ENCODE measurements around the gene DPEP3. TPM values are rescaled to one million over a fixed set of nuclear protein-coding genes. Genes with fewer than 3 reads are reported as not detected.
A peak's percentile ranks its signal among the peaks of the same experiment; 100 is the strongest.
"Not testable (repeated sequence)": the region's sequence is repeated elsewhere in the genome, so short reads cannot be mapped to it uniquely, and the experiment has no call there.

Gene DPEP3
- under 1 TPM in 3 of 4 donors, not detected in 1; 0.06 to 0.37 (median 0.14) TPM for polyA plus RNA-seq (ENCODE audit: insufficient read length in 4 of 4)

- no peak for DNase-seq (ENCODE audit: low read depth in 4 of 4, low spot score in 3 of 4)
These were observed at the start of gene DPEP3 for GRCh38 chr16:67979955-67980678. Gene DPEP3 (minus strand): TSS chr16:67980499. CDS start chr16:67980380, 119 bp downstream.

- no peak for DNase-seq (ENCODE audit: low read depth in 4 of 4, low spot score in 3 of 4)
These were observed 48.7 kb upstream of the DPEP3 start for GRCh38 chr16:68028996-68029395.

GRCh38 chr16:68022728-68023537 is 42.6 kb upstream of the DPEP3 start, which contains the start of the genes DDX28 and DUS2:
Gene DDX28 (minus strand): TSS chr16:68023232. CDS start chr16:68023202, 30 bp downstream.
Gene DUS2 (plus strand): TSS chr16:68023284. CDS start chr16:68038024, 14,740 bp downstream.
- DNase-seq (ENCODE audit: low read depth in 4 of 4, low spot score in 3 of 4): peak; percentile 81 to 95 (median 86)

- DNase-seq (ENCODE audit: low read depth in 4 of 4, low spot score in 3 of 4): no peak
These were observed 42.0 kb upstream of the DPEP3 start for GRCh38 chr16:68022278-68022727.

- DNase-seq (ENCODE audit: low read depth in 4 of 4, low spot score in 3 of 4): no peak
These were observed 41.2 kb upstream of the DPEP3 start for GRCh38 chr16:68021490-68021889.

GRCh38 chr16:68019167-68019680 is 38.9 kb upstream of the DPEP3 start:
- no peak for DNase-seq (ENCODE audit: low read depth in 4 of 4, low spot score in 3 of 4)

GRCh38 chr16:68015681-68016080 is 35.4 kb upstream of the DPEP3 start, which contains the start of gene DPEP2NB:
Gene DPEP2NB (minus strand): TSS chr16:68015911. CDS start chr16:68015770, 141 bp downstream.
- DNase-seq (ENCODE audit: low read depth in 4 of 4, low spot score in 3 of 4): no peak

- no peak for DNase-seq (ENCODE audit: low read depth in 4 of 4, low spot score in 3 of 4)
These were observed 33.1 kb upstream of the DPEP3 start for GRCh38 chr16:68013440-68013839.

GRCh38 chr16:68009872-68010271 is 29.6 kb upstream of the DPEP3 start:
- DNase-seq (ENCODE audit: low read depth in 4 of 4, low spot score in 3 of 4): not testable (repeated sequence)

GRCh38 chr16:68009157-68009735 is 28.9 kb upstream of the DPEP3 start:
- no peak for DNase-seq (ENCODE audit: low read depth in 4 of 4, low spot score in 3 of 4)

- no peak for DNase-seq (ENCODE audit: low read depth in 4 of 4, low spot score in 3 of 4)
These were observed 25.5 kb upstream of the DPEP3 start for GRCh38 chr16:68005786-68006286.

- no peak for DNase-seq (ENCODE audit: low read depth in 4 of 4, low spot score in 3 of 4)
These were observed 24.9 kb upstream of the DPEP3 start for GRCh38 chr16:68005211-68005610.

GRCh38 chr16:68003031-68003430 is 22.7 kb upstream of the DPEP3 start:
- DNase-seq (ENCODE audit: low read depth in 4 of 4, low spot score in 3 of 4): no peak

- no peak for DNase-seq (ENCODE audit: low read depth in 4 of 4, low spot score in 3 of 4)
These were observed 20.2 kb upstream of the DPEP3 start for GRCh38 chr16:68000450-68000849.

- DNase-seq (ENCODE audit: low read depth in 4 of 4, low spot score in 3 of 4): no peak
These were observed 19.7 kb upstream of the DPEP3 start for GRCh38 chr16:67999985-68000384.

GRCh38 chr16:67998779-67999688 is 18.7 kb upstream of the DPEP3 start, which contains the start of gene DPEP2:
Gene DPEP2 (minus strand): TSS chr16:67999484. CDS start chr16:67993212, 6,272 bp downstream.
- DNase-seq (ENCODE audit: low read depth in 4 of 4, low spot score in 3 of 4): not testable (repeated sequence)

GRCh38 chr16:67998231-67998778 is 18.0 kb upstream of the DPEP3 start:
- not testable (repeated sequence) for DNase-seq (ENCODE audit: low read depth in 4 of 4, low spot score in 3 of 4)

- DNase-seq (ENCODE audit: low read depth in 4 of 4, low spot score in 3 of 4): no peak
These were observed 16.4 kb upstream of the DPEP3 start for GRCh38 chr16:67996666-67997065.

- no peak for DNase-seq (ENCODE audit: low read depth in 4 of 4, low spot score in 3 of 4)
These were observed 15.1 kb upstream of the DPEP3 start for GRCh38 chr16:67995423-67995822.
